ENCODE data around the gene NEK1. TPM values are rescaled to one million over a fixed set of nuclear protein-coding genes. Genes with fewer than 3 reads are reported as not detected.
"Not testable (repeated sequence)": the region's sequence is repeated elsewhere in the genome, so short reads cannot be mapped to it uniquely, and the experiment has no call there.

NEK1 gene
- total RNA-seq, 1 donor from 2014 or later: 13.5 TPM

GRCh38 chr4:169566021-169566818 lies 46.2 kb downstream of the NEK1 start:
- DNase-seq (no peak), ATAC-seq (ENCODE audit: poor library complexity) (peak; percentile 84)
- intact Hi-C loops (cut with DNase I): loop anchor here (10.0 kb wide), 1 partner anchor 571 kb away; no protein-coding TSS in a partner anchor

- ATAC-seq (ENCODE audit: poor library complexity) (no peak), DNase-seq (no peak)
- intact Hi-C loops (cut with DNase I): loop anchor here (10.0 kb wide), 1 partner anchor 571 kb away; no protein-coding TSS in a partner anchor
Observed at GRCh38 chr4:169565606-169566005, 46.8 kb downstream of the NEK1 start.

GRCh38 chr4:169557061-169557636 lies 55.2 kb downstream of the NEK1 start:
- no peak for ATAC-seq (ENCODE audit: poor library complexity)
- intact Hi-C loops (cut with DNase I): no loop called here
- no peak for DNase-seq

GRCh38 chr4:169546548-169546947 lies 65.8 kb downstream of the NEK1 start:
- ATAC-seq (ENCODE audit: poor library complexity); DNase-seq; intact Hi-C loops (cut with DNase I): not testable (repeated sequence)

GRCh38 chr4:169540774-169541173 lies 71.6 kb downstream of the NEK1 start:
- intact Hi-C loops (cut with DNase I): no loop called here
- ATAC-seq (ENCODE audit: poor library complexity) (no peak), DNase-seq (no peak)

GRCh38 chr4:169530048-169530447 lies 82.3 kb downstream of the NEK1 start:
- intact Hi-C loops (cut with DNase I): no loop called here
- ATAC-seq (ENCODE audit: poor library complexity): no peak
- no peak for DNase-seq

- ATAC-seq (ENCODE audit: poor library complexity) (no peak), DNase-seq (no peak)
- intact Hi-C loops (cut with DNase I): no loop called here
Observed at GRCh38 chr4:169523796-169524195, 88.6 kb downstream of the NEK1 start.

GRCh38 chr4:169510617-169511016 lies 101.8 kb downstream of the NEK1 start:
- intact Hi-C loops (cut with DNase I): no loop called here
- DNase-seq: no peak
- no peak for ATAC-seq (ENCODE audit: poor library complexity)

GRCh38 chr4:169506903-169507302 lies 105.5 kb downstream of the NEK1 start:
- intact Hi-C loops (cut with DNase I): no loop called here
- ATAC-seq (ENCODE audit: poor library complexity): no peak
- DNase-seq: no peak

GRCh38 chr4:169499907-169500306 lies 112.5 kb downstream of the NEK1 start:
- ATAC-seq (ENCODE audit: poor library complexity); intact Hi-C loops (cut with DNase I); DNase-seq: not testable (repeated sequence)

GRCh38 chr4:169494234-169494633 lies 118.1 kb downstream of the NEK1 start:
- ATAC-seq (ENCODE audit: poor library complexity); intact Hi-C loops (cut with DNase I); DNase-seq: not testable (repeated sequence)

GRCh38 chr4:169493164-169493524 lies 119.2 kb downstream of the NEK1 start:
- intact Hi-C loops (cut with DNase I): no loop called here
- DNase-seq (no peak), ATAC-seq (ENCODE audit: poor library complexity) (no peak)

GRCh38 chr4:169492436-169493163 lies 119.8 kb downstream of the NEK1 start:
- intact Hi-C loops (cut with DNase I): no loop called here
- DNase-seq: no peak
- peak; percentile 67 for ATAC-seq (ENCODE audit: poor library complexity)

- ATAC-seq (ENCODE audit: poor library complexity) (no peak), DNase-seq (no peak)
- intact Hi-C loops (cut with DNase I): no loop called here
Observed at GRCh38 chr4:169491211-169491610, 121.2 kb downstream of the NEK1 start.

GRCh38 chr4:169489306-169489705 lies 123.1 kb downstream of the NEK1 start:
- intact Hi-C loops (cut with DNase I): loop anchor here (5.0 to 10.0 kb wide), 4 partner anchors 215 to 565 kb away; partner anchors contain the start of gene SH3RF1
- ATAC-seq (ENCODE audit: poor library complexity) (no peak), DNase-seq (no peak)

- DNase-seq: no peak
- intact Hi-C loops (cut with DNase I): loop anchor here (5.0 to 10.0 kb wide), 4 partner anchors 211 to 561 kb away; partner anchors contain the start of gene SH3RF1
Observed at GRCh38 chr4:169485791-169486742, 126.3 kb downstream of the NEK1 start.

GRCh38 chr4:169485086-169485485 lies 127.3 kb downstream of the NEK1 start:
- ATAC-seq (ENCODE audit: poor library complexity): no peak
- intact Hi-C loops (cut with DNase I): loop anchor here (5.0 to 10.0 kb wide), 4 partner anchors 210 to 560 kb away; partner anchors contain the start of gene SH3RF1
- DNase-seq: no peak

More at GRCh38 chr4:169485791-169486742, 126.3 kb downstream of the NEK1 start:
- peak; percentile 76 for ATAC-seq (ENCODE audit: poor library complexity)

- intact Hi-C loops (cut with DNase I): loop anchor here (10.0 kb wide), 3 partner anchors 210 to 560 kb away; partner anchors contain the start of gene SH3RF1
- ATAC-seq (ENCODE audit: poor library complexity): no peak
Observed at GRCh38 chr4:169484485-169484884, 127.9 kb downstream of the NEK1 start.

More at GRCh38 chr4:169484485-169484884, 127.9 kb downstream of the NEK1 start:
- DNase-seq: no peak
